Thoracic aorta (tissue), 2 donors: ENCODE results near the gene EXOC6. TPM values are rescaled to one million over a fixed set of nuclear protein-coding genes. Genes with fewer than 3 reads are reported as not detected.

Experiments
- ATAC-seq: fragments of 150-250 bp; one replicate; pipeline ENCODE4 v1.8.0; 2017; ENCODE audit warnings: low read depth; ENCODE audit not compliant: insufficient number of reproducible peaks, low FRiP score
- DNase-seq: peaks from one replicate; pipeline ENCODE4 v3.0.0-alpha.2; 2020; ENCODE audit warnings: low spot score
- H3K27ac ChIP-seq, 2 donors: fragments of 200-600 bp; sonication (generic); 1 replicate in 1 of 2; 2 replicates in 1 of 2; pipeline ENCODE4 v1.5.1; 2016; ENCODE audit warnings: mild to moderate bottlenecking in 2 of 2, moderate library complexity in 2 of 2
- H3K27me3 ChIP-seq: fragments of 200-600 bp; sonication (generic); replicated peaks from 2 replicates; pipeline ENCODE4 v1.6.0; 2016; ENCODE audit warnings: mild to moderate bottlenecking; ENCODE audit not compliant: insufficient read depth
- H3K36me3 ChIP-seq: fragments of 200-600 bp; sonication (generic); one replicate; pipeline ENCODE4 v1.5.1; 2016
- H3K4me1 ChIP-seq, 2 donors: fragments of 200-600 bp; sonication (generic); 1 replicate in 1 of 2; 2 replicates in 1 of 2; pipeline versions ENCODE4 v1.5.1 to v1.6.0; 2016; ENCODE audit warnings: low read depth in 2 of 2, mild to moderate bottlenecking in 1 of 2; ENCODE audit not compliant: control insufficient read depth in 1 of 2
- H3K4me3 ChIP-seq: fragments of 200-600 bp; sonication (generic); 2 replicates; pipeline ENCODE4 v1.5.1; 2016; ENCODE audit warnings: mild to moderate bottlenecking
- H3K9me3 ChIP-seq: fragments of 200-600 bp; sonication (generic); 2 replicates; pipeline ENCODE4 v1.5.1; 2016
- CTCF ChIP-seq: fragments of 200-600 bp; sonication (generic); IDR thresholded peaks from one replicate; pipeline ENCODE4 v1.5.1; 2019; ENCODE audit warnings: antibody characterized with exemption
- total RNA-seq, 2 donors: library from RNA; depleted of rRNA; stranded (reverse); fragments of >200 nt; gene quantifications; one replicate each; pipeline versions ENCODE4 v1.1.0 to v1.2.3, GENCODE V29; 2016

Gene EXOC6
- total RNA-seq, 2 donors from 2014 or later: 13.3 to 16.8 TPM

- Histone ChIP-seq H3K9me3 (no peaks in the 10 kb centered on the region), H3K4me3 (no peak overlapping the region), H3K4me1 (no peaks in the 10 kb centered on the region), H3K36me3 (no peaks in the 10 kb centered on the region), H3K27me3 (no peaks in the 10 kb centered on the region), H3K27ac (no peak overlapping the region)
- DNase-seq: no peak
- ATAC-seq: no peak
- TF ChIP-seq CTCF: no peak
Measured at GRCh38 chr10:92989250-92989649, 140.9 kb downstream of the EXOC6 start.

GRCh38 chr10:92990615-92991014 lies 142.3 kb downstream of the EXOC6 start:
- Histone ChIP-seq H3K36me3 (no peaks in the 10 kb centered on the region), H3K27me3 (no peaks in the 10 kb centered on the region), H3K4me3 (no peak overlapping the region), H3K4me1 (no peaks in the 10 kb centered on the region), H3K9me3 (no peaks in the 10 kb centered on the region), H3K27ac (no peak overlapping the region)
- no peak for DNase-seq
- no peak for ATAC-seq
- TF ChIP-seq CTCF: no peak

- Histone ChIP-seq H3K36me3 (no peaks in the 10 kb centered on the region), H3K27me3 (no peaks in the 10 kb centered on the region), H3K27ac (no peak overlapping the region), H3K4me1 (no peaks in the 10 kb centered on the region), H3K4me3 (no peak overlapping the region), H3K9me3 (no peaks in the 10 kb centered on the region)
- TF ChIP-seq CTCF: no peak
- DNase-seq: no peak
- no peak for ATAC-seq
Measured at GRCh38 chr10:92991513-92991912, 143.2 kb downstream of the EXOC6 start.

- Histone ChIP-seq H3K4me3 (no peak overlapping the region), H3K36me3 (no peaks in the 10 kb centered on the region), H3K4me1 (peaks cover 11% of the 10 kb centered on the region in 2 donors), H3K27ac (no peak overlapping the region), H3K9me3 (no peaks in the 10 kb centered on the region), H3K27me3 (no peaks in the 10 kb centered on the region)
- DNase-seq (no peak), ATAC-seq (no peak)
- TF ChIP-seq CTCF: no peak
Measured at GRCh38 chr10:92993699-92994272, 145.5 kb downstream of the EXOC6 start.

GRCh38 chr10:92995509-92995908 lies 147.2 kb downstream of the EXOC6 start:
- no peak for DNase-seq
- Histone ChIP-seq H3K4me3 (no peak overlapping the region), H3K9me3 (no peaks in the 10 kb centered on the region), H3K4me1 (peaks cover 11% of the 10 kb centered on the region in 2 donors), H3K27ac (no peak overlapping the region), H3K36me3 (no peaks in the 10 kb centered on the region), H3K27me3 (no peaks in the 10 kb centered on the region)
- no peak for ATAC-seq
- TF ChIP-seq CTCF: no peak
